Measurements from ENCODE around the gene E2F4. TPM values are rescaled to one million over a fixed set of nuclear protein-coding genes. Genes with fewer than 3 reads are reported as not detected.

The E2F4 gene
- total RNA-seq, 1 experiment from 2014 or later: 114 TPM

GRCh38 chr16:67238278-67238575, 46.3 kb downstream of the E2F4 start:
- ChIA-PET RAD21 (ENCODE audit: low non-redundant PET in 1 of 2, low total read pairs in 2 of 2, uncharacterized antibody in 2 of 2, unreplicated experiment in 2 of 2) (no interaction called here), POLR2A (interaction anchor here (1.1 to 1.2 kb wide), 2 partner anchors 8 to 11 kb away, joined by 3 to 4 read pairs; partner anchors contain the start of gene TMEM208), CTCF (no interaction called here)
- intact Hi-C loops (cut with micrococcal nuclease): no loop called here
- no peak overlapping the region for H3K9ac ChIP-seq (ENCODE audit: low read length)
- H3K4me2 ChIP-seq (ENCODE audit: low read length): no peak overlapping the region
- no peak overlapping the region for H3K4me3 ChIP-seq (replicated peaks in 1 of 2; ENCODE audit: low read depth in 1 of 2, low read length in 2 of 2)
- H3K27ac ChIP-seq (ENCODE audit: low read depth, low read length): no peak overlapping the region
- no peaks in the 10 kb centered on the region for H3K27me3 ChIP-seq (ENCODE audit: insufficient read depth, low read length)
- no peak overlapping the region for H2AFZ ChIP-seq (ENCODE audit: low read depth, low read length, poor library complexity, severe bottlenecking)
- no peaks in the 10 kb centered on the region for H4K20me1 ChIP-seq (ENCODE audit: insufficient read depth)
- TF ChIP-seq EGR1 (IDR thresholded peaks at IDR 0.05; ENCODE audit: low read depth) (no peak), EZH2phosphoT487 (IDR thresholded peaks at IDR 0.05; ENCODE audit: borderline replicate concordance) (no peak), ELF1 (IDR thresholded peaks at IDR 0.05; ENCODE audit: borderline replicate concordance, low read depth) (no peak), RAD21 (IDR thresholded peaks at IDR 0.05; ENCODE audit: low read depth) (no peak), POLR2A (IDR thresholded peaks at IDR 0.05; ENCODE audit: borderline replicate concordance, extremely low read depth, insufficient read depth, insufficient read length) (no peak), CEBPB (IDR thresholded peaks at IDR 0.05; ENCODE audit: low read depth) (no peak), SP1 (IDR thresholded peaks at IDR 0.05; ENCODE audit: low read depth) (no peak), ZBTB33 (IDR thresholded peaks at IDR 0.05; ENCODE audit: extremely low read depth, insufficient replicate concordance, low read length) (no peak), CBX3 (IDR thresholded peaks at IDR 0.05; ENCODE audit: low read depth) (no peak), ATF3 (IDR thresholded peaks at IDR 0.05) (no peak), REST (IDR thresholded peaks at IDR 0.05; ENCODE audit: low read depth) (no peak), ZFX (IDR thresholded peaks at IDR 0.05) (no peak), SRF (IDR thresholded peaks at IDR 0.05; ENCODE audit: low read depth) (no peak), CTCF (IDR thresholded peaks at IDR 0.05 in 2 of 3, conservative IDR thresholded peaks at IDR 0.05 in 1 of 3; ENCODE audit: borderline replicate concordance in 1 of 3, insufficient read depth in 1 of 3, low read depth in 2 of 3, low read length in 2 of 3) (no peak), FOSL1 (IDR thresholded peaks at IDR 0.05; ENCODE audit: low read depth) (no peak)
- peaks cover 23 to 47% of the 10 kb centered on the region in 2 experiments for H3K4me1 ChIP-seq (ENCODE audit: control insufficient read depth in 1 of 2, insufficient read depth in 2 of 2, low read length in 2 of 2)
- H3K79me2 ChIP-seq (ENCODE audit: insufficient read depth, low read length): peaks cover 51% of the 10 kb centered on the region
- no peaks in the 10 kb centered on the region for H3K9me3 ChIP-seq (ENCODE audit: control insufficient read depth in 1 of 2, insufficient read depth in 1 of 2, low read depth in 1 of 2, low read length in 2 of 2)
- DNase-seq (ENCODE audit: low read depth, low spot score) (no peak), ATAC-seq (no peak)
- no peaks in the 10 kb centered on the region for H3K9me2 ChIP-seq (ENCODE audit: insufficient read depth)
- peaks cover 24 to 45% of the 10 kb centered on the region in 2 experiments for H3K36me3 ChIP-seq (ENCODE audit: control insufficient read depth in 1 of 2, insufficient read depth in 2 of 2, low read length in 2 of 2)
- no TSS peak for BruUV-seq (replicated peaks)

Measured in HCT116 (cell line).